Measurements from ENCODE around the gene LSM14B.

The LSM14B gene

GRCh38 chr20:62164879-62165761 lies 42.8 kb downstream of the LSM14B start:
- no peak for DNase-seq

- DNase-seq, result no peak
Observed at GRCh38 chr20:62165762-62166399, 43.6 kb downstream of the LSM14B start.

GRCh38 chr20:62167474-62167873 lies 45.2 kb downstream of the LSM14B start:
- no peak for DNase-seq

DNA sequence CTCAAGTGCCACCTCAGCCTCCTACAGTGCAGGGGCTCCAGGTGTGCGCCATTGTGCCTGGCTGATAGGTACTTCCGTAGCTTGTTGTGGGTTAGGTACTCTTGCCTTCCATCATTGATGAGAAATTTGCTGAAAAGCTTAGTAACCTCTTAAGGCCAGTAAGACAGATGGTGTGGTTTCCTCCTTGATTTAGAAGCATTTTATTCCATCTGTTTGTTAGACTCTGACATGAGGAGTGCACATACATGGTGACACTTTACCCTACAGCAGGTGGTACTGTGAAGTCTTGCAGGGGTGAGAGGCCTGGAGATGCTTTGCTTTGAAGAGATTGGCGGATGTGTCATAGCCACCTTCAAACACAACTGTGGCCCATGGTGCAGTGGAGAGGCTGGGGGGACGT lies 45.8 kb downstream of the LSM14B start:
- no peak for DNase-seq

DNA sequence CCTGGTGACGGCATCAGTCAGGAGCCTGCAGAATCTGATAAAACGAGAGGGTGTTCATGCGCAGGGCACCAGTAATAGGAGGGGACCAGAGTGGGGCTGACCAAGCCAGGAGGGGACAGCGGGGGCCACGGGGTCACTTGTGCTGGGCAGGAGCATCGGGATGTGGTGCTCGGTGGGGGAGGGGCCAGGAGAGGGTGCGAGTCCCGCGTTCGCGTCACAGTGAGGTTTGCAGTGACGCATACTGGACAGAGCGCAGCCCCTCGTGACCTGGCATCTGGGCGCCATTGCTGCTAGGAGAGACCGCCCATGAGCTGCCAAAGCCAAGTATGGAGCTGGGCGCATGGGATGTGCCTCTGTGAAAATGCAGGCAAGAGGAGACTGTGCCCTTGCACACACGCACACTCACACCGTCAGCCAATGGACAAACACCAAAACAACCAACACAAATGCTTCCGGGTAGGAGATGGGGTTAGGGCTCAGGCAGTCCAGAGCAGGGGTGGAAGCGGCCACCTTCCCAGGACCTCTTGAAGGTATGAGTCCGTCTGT lies 46.7 kb downstream of the LSM14B start:
- DNase-seq, result no peak

DNA sequence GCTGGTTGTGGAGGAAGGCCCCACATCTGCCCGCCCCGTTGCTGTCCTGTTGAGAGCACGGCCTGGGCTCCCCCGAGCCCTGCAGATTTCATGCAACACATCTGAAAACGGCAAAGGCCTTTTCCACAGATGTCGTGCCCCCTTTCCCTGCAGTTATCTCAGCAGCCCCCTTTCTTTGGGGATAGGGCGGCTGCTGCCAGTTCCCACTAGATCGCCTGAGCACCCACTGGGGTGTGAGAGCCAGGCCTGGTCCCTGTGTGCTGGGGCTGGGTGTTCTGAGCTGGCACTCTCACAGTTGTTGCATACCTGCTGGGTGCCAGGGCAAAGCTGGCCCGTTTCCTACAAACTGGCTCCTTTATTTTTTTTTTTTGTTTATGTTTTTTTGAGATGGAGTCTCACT lies 48.3 kb downstream of the LSM14B start:
- DNase-seq, result no peak

- DNase-seq, result no peak
Observed at GRCh38 chr20:62171245-62171644, 49.0 kb downstream of the LSM14B start.

- no peak for DNase-seq
Observed at GRCh38 chr20:62172666-62173065, 50.4 kb downstream of the LSM14B start.

DNA sequence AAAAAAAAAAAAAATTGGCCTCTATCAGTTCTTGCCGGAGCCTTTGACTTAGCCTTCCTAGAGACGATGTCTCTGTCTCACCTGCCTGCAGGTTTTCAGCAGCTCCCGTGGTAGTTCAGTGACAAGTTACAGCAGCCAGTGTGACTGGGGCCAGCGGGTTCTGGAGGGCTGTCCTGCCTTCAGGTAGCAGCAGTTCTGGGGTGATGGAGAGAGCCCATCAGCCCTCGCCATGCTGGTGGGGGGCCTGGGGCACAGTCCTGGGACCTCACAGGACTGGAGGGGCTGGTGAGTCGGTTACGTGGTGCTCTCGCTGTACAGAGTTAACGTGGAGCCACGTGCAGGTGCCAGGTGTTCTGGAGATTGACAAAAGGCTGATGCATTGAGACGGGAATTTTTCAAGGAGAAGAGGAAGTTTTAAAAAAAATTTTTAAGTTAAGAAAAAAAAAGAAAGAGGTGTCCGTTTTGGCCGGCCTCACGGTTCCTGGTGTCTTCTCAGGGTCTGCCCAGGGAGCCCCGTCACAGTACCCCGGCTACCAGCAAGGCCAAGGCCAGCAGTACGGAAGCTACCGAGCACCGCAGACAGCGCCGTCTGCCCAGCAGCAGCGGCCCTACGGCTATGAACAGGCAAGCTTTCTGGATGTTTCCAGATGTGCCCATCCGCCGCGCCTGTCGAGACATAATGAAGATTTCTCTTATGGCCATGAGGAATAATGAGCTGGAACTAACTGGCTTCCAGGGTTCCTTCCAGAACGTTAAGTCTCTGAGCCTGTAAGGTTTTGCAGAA lies 51.9 kb downstream of the LSM14B start:
- DNase-seq, result no peak

DNA sequence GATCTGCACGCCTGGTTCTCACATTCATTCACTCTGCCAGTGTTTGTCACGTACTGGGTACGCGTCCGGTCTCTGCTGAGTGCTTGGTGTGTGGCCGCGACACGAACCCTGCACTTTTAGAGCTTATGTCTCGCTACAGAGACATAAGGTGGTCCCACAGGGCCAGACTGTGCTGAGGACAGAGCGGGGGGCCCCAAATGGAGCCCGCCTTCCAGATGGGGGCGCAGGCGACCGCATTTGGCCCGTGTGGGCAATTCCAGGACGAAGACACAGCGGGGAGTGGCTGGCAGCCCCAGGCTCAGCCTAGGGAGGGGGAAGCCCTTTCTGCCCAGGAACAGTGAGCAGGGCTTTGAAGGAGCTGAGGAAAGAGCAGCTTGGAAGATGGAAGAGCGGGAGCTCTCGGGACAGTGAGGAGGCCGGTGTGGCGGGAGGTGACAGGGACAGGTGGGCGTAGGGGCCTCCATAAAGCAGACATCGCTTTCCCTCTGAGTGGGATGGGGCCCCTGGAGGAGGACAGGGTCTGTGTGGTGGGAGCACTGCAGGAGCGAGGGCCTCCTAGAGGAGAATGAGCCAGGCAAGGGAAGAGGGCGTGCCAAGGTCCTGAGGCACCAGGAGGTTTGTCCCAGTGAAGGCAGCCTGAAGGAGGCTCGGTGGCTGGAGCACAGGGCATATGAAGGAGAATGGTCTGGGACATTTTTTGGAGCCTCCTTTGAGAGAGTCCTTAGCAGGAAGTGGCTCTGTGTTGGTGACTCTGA lies 52.8 kb downstream of the LSM14B start:
- DNase-seq, result no peak

DNA sequence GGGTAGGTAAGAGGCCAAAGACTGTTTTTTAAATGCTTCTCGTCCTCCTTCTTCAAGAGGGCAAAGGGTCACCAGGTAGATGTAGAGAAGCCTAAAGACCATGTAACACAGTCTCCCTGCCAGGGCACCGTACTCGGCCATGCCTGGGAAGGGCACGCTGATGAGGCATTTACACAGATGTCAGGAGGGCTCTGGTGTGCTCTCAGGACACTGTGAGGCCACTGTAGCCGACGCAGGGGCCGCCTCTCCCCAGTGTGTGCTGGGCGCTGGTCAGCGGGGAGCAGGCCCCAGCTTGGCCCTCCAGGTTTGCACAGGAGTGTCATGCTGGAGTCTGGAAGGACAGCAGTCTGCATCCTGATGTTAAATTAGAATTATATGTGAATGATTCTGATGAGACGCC lies 53.4 kb downstream of the LSM14B start:
- no peak for DNase-seq

DNA sequence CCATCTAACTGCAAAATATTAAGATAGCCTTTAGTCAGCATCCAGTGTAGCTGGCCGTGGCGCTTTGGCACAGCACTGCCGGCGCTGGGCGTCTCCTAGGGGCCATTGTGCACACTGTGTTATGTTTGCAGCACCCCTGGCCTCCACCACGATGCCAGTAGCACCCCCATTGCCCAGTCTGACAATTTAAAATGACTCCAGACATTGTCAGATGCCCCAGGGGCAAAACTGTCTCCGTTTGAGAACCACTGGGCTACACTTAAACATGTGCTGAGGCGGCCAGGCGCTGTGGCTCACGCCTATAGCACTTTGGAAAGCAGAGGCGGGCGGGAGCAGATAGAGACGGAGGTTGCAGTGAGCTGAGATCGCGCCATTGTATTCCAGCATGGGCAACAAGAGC lies 54.6 kb downstream of the LSM14B start:
- no peak for DNase-seq

- DNase-seq, result no peak
Observed at GRCh38 chr20:62177307-62177706, 55.0 kb downstream of the LSM14B start.

DNA sequence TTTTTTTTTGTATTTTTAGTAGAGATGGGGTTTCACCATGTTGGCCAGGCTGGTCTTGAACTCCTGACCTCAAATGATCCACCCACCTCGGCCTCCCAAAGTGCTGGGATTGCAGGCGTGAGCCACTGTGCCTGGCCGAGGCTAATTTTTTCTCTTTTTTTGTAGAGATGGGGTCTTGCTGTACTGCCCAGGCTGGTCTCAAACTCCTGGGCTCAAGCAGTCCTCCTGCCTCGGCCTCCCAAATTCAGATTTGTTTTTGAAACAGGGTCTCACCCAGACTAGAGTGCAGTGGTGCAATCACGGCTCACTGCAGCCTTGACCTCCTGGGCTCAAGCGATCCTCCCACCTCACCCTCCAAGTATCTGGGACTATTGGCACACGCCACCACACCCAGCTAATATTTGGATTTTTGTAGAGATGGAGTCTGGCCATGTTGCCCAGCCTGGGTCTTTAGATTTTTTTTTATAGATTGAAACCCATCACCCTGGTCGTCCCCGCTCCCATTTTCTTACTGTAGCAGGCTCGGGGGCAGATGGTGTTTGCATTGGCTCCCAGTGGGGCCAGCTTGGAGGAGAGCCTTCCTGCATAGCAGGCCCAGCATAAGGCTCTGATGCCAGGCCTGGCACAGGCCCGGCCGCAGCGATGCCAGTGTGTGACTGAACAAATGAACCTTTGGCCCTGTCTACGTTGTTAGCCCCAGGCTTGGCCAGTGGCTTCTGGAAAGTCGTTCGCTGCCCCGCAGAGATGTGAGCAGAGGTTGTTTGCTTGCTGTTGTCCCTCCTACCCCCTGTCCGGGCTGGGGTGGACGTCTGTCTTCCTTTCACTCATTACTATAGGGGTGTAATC lies 56.3 kb downstream of the LSM14B start:
- no peak for DNase-seq

DNA sequence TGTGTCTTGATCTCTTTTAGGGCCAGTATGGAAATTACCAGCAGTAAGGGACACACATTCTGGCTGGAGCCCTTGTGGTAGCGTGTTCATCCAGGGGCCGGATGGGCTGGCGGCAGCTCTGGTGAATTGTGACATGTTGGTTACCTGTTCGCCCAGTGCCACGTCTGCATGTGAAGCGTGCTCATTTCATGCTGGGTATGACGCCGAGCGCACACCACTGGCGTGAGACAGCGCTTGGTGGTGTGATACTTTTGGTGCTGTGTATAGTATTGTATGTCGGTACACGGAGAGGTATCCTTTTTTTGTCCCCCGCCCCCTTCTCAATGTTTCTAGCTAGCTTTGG lies 56.9 kb downstream of the LSM14B start:
- no peak for DNase-seq

- no peak for DNase-seq
Observed at GRCh38 chr20:62181808-62182207, 59.5 kb downstream of the LSM14B start.

- DNase-seq, result peak; percentile 96 to 97
Observed at GRCh38 chr20:62182469-62183425, 60.5 kb downstream of the LSM14B start, which contains the start of gene MTG2. Gene MTG2, plus strand, starts transcription at chr20:62183028. Its CDS starts 10,393 bp downstream, at chr20:62193421.

- DNase-seq, result peak in 1 of 2 donors; percentile 5
Observed at GRCh38 chr20:62183426-62184142, 61.3 kb downstream of the LSM14B start.
